Activated T-helper 1 cell treated with anti-CD3 and anti-CD28 coated beads, Interleukin-12 subunit alpha, Interleukin-12 subunit beta, Interleukin-2, Interleukin-4 antibody, amounts not matched to agents 30 ng/mL and 10 ng/mL and 1 ng/mL, durations not matched to agents 14 hours and 24 hours and 36 hours (primary cell): ENCODE data around the gene ZNF287. TPM values are rescaled to one million over a fixed set of nuclear protein-coding genes. Genes with fewer than 3 reads are reported as not detected.

Experiments used
- DNase-seq: peaks from one replicate; pipeline ENCODE4 v3.0.0; 2021; ENCODE audit warnings: low spot score
- H3K27ac Mint-ChIP-seq: one replicate; pipeline ENCODE4 v1.8.0; 2021; ENCODE audit warnings: mild to moderate bottlenecking, mixed read lengths
- H3K27me3 Mint-ChIP-seq: one replicate; pipeline ENCODE4 v1.8.0; 2022; ENCODE audit warnings: mild to moderate bottlenecking, moderate library complexity, mixed read lengths; ENCODE audit not compliant: insufficient read depth
- H3K36me3 Mint-ChIP-seq: one replicate; pipeline ENCODE4 v1.8.0; 2021; ENCODE audit warnings: low read depth, mixed read lengths
- H3K4me1 Mint-ChIP-seq: one replicate; pipeline ENCODE4 v1.8.0; 2021; ENCODE audit warnings: low read depth, mixed read lengths
- H3K4me3 Mint-ChIP-seq: one replicate; pipeline ENCODE4 v1.8.0; 2021; ENCODE audit warnings: mild to moderate bottlenecking, moderate library complexity, mixed read lengths
- H3K9me3 Mint-ChIP-seq: one replicate; pipeline ENCODE4 v1.8.0; 2021; ENCODE audit warnings: mixed read lengths
- intact Hi-C: fragments of 100-400 bp; cut with micrococcal nuclease; formaldehyde crosslinking; loops from one replicate; pipeline ENCODE4 v1.15.1; 2024
- total RNA-seq: library from RNA; stranded (reverse); gene quantifications from 2 replicates; pipeline ENCODE4 v1.2.3, GENCODE V29; 2022

Gene ZNF287
- 4.8 and 7.1 TPM in 2 replicates for total RNA-seq

- Mint-ChIP-seq H3K4me3 (peak within 1 kb of the TSS; percentile 86), H3K4me1 (peaks cover 11% of the 10 kb centered on the region), H3K27me3 (peaks cover 4% of the 10 kb centered on the region), H3K9me3 (peaks cover 4% of the 10 kb centered on the region), H3K36me3 (peaks cover 7% of the 10 kb centered on the region), H3K27ac (peak within 1 kb of the TSS; percentile 62)
- intact Hi-C loops, result loop anchor here (1.0 kb wide), 5 partner anchors 16 to 187 kb away; partner anchors contain the start of genes UBB and ZNF624
- DNase-seq, result peak; percentile 90
Measured at GRCh38 chr17:16568541-16569357, at the start of gene ZNF287. TSS of gene ZNF287 (minus strand) at chr17:16569204. CDS start at chr17:16567731, 1,473 bp downstream.

GRCh38 chr17:16617481-16618060, 48.6 kb upstream of the ZNF287 start:
- H3K27ac Mint-ChIP-seq, result no peak overlapping the region
- H3K4me1 Mint-ChIP-seq, result no peaks in the 10 kb centered on the region
- H3K4me3 Mint-ChIP-seq, result no peak overlapping the region
- intact Hi-C loops, result no loop called here
- peaks cover 6% of the 10 kb centered on the region for H3K36me3 Mint-ChIP-seq
- no peaks in the 10 kb centered on the region for H3K27me3 Mint-ChIP-seq
- no peak for DNase-seq
- H3K9me3 Mint-ChIP-seq, result peaks cover 69% of the 10 kb centered on the region

DNA sequence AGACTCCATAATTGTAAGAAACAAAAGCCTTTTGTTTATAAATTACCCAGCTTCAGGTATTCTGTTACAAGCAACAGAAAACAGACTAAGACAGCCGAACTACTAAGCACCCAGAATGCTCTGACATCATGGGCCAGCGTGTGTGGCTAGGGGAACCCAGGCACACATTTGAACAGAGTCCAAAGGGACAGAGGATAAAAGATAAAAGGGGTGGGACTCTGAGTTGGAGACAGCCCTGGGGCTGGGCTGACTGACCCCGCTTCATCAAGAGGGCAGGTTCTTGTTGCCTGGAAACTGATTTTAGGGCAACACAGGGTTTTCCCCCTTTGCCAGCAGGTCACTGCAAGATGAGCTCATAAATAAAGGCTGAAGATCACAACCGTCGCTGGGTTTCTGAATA, 30.5 kb upstream of the ZNF287 start:
- Mint-ChIP-seq H3K27me3 (peaks cover 2% of the 10 kb centered on the region), H3K4me1 (no peaks in the 10 kb centered on the region), H3K27ac (no peak overlapping the region), H3K36me3 (no peaks in the 10 kb centered on the region), H3K4me3 (no peak overlapping the region), H3K9me3 (peaks cover 8% of the 10 kb centered on the region)
- no peak for DNase-seq
- intact Hi-C loops, result no loop called here

- H3K4me3 Mint-ChIP-seq, result no peak overlapping the region
- H3K27ac Mint-ChIP-seq, result no peak overlapping the region
- DNase-seq, result no peak
- intact Hi-C loops, result no loop called here
- no peaks in the 10 kb centered on the region for H3K36me3 Mint-ChIP-seq
- peaks cover 9% of the 10 kb centered on the region for H3K4me1 Mint-ChIP-seq
- H3K27me3 Mint-ChIP-seq, result peaks cover 22% of the 10 kb centered on the region
- peaks cover 9% of the 10 kb centered on the region for H3K9me3 Mint-ChIP-seq
Measured at GRCh38 chr17:16593356-16594102, 24.5 kb upstream of the ZNF287 start.

DNA sequence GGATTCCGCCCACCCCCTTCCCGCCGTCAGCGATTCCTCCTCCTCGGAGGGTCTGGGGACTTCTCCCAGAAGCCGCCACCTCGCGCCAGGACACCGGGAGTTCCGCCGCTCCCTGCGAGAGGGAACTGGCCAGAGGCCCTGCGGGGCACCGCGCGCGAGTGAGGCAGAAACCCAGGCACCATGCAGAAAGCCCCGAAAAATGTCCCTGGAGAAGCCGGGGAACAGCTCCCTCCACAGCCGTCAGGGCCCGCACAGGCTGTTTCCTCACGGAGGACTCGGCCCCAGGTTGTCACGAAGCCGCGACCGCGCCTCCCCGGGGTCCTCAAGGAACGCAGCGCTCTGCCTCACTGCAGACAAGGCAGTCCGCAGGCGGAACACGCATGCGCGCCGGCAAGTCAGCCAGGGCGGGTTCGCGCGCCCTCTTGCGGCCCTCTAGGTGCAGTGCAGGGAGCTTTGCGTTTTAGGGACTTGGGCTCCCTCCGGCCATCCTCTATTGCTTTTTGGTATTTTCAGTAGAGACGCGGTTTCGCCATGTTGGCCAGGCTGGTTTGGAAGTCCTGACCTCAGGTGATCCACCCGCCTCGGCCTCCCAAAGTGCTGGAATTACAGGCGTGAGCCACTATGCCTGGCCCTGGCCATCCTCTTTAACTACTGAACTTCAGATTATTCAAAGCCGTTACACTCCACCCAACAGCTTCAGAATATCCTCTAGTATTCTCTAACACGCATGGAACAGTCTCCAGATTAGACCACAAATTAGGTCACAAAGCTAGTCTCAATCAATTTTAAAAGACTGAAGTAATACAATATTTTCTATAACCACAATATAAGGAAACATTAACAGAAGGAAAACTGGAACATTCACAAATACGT, 20.3 kb upstream of the ZNF287 start:
- peak; percentile 89 for DNase-seq
- peaks cover 18% of the 10 kb centered on the region for H3K4me1 Mint-ChIP-seq
- intact Hi-C loops, result loop anchor here (1.0 to 5.0 kb wide), 6 partner anchors 20 to 227 kb away; partner anchors contain the start of genes ZNF287 and ZNF624
- H3K27me3 Mint-ChIP-seq, result peaks cover 47% of the 10 kb centered on the region
- H3K4me3 Mint-ChIP-seq, result peak overlapping the region; percentile 72
- peaks cover 7% of the 10 kb centered on the region for H3K9me3 Mint-ChIP-seq
- no peak overlapping the region for H3K27ac Mint-ChIP-seq
- H3K36me3 Mint-ChIP-seq, result no peaks in the 10 kb centered on the region

DNA sequence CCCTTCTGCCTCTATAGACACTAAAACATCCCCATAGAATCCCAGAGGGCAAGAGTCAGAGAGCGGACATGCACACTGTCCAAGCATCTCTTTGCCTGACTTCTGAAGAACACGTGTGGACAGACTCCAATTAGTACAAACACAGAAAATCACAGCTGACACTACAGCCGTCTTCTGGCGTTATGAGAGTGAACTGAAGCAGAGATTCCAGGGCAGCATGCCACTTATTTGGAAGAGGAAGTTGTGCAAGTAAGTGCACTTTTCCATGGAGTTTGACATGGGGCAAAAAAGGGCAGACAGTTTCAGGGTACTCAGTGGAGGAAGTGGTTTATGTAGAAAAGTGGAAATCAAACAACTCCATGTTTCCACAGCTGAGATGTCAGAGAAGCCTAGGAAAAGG, 16.8 kb upstream of the ZNF287 start:
- Mint-ChIP-seq H3K4me3 (no peak overlapping the region), H3K4me1 (peaks cover 25% of the 10 kb centered on the region), H3K27ac (no peak overlapping the region), H3K36me3 (no peaks in the 10 kb centered on the region), H3K27me3 (peaks cover 32% of the 10 kb centered on the region), H3K9me3 (no peaks in the 10 kb centered on the region)
- no peak for DNase-seq
- intact Hi-C loops, result loop anchor here (5.0 kb wide), 1 partner anchor 223 kb away; no protein-coding TSS in a partner anchor

GRCh38 chr17:16584273-16584995, 15.4 kb upstream of the ZNF287 start:
- Mint-ChIP-seq H3K4me3 (peak overlapping the region; percentile 80), H3K27ac (peak overlapping the region; percentile 15), H3K27me3 (peaks cover 32% of the 10 kb centered on the region), H3K9me3 (peaks cover 4% of the 10 kb centered on the region), H3K36me3 (peaks cover 2% of the 10 kb centered on the region), H3K4me1 (peaks cover 20% of the 10 kb centered on the region)
- peak; percentile 87 for DNase-seq
- intact Hi-C loops, result loop anchor here (1.0 kb wide), 3 partner anchors 15 to 146 kb away; partner anchors contain the start of gene ZNF287

- Mint-ChIP-seq H3K9me3 (peaks cover 8% of the 10 kb centered on the region), H3K36me3 (peaks cover 2% of the 10 kb centered on the region), H3K27me3 (peaks cover 32% of the 10 kb centered on the region), H3K4me1 (peaks cover 18% of the 10 kb centered on the region), H3K4me3 (peak overlapping the region; percentile 80), H3K27ac (no peak overlapping the region)
- intact Hi-C loops, result loop anchor here (1.0 kb wide), 3 partner anchors 14 to 145 kb away; partner anchors contain the start of gene ZNF287
- no peak for DNase-seq
Measured at GRCh38 chr17:16583781-16584180, 14.8 kb upstream of the ZNF287 start.

DNA sequence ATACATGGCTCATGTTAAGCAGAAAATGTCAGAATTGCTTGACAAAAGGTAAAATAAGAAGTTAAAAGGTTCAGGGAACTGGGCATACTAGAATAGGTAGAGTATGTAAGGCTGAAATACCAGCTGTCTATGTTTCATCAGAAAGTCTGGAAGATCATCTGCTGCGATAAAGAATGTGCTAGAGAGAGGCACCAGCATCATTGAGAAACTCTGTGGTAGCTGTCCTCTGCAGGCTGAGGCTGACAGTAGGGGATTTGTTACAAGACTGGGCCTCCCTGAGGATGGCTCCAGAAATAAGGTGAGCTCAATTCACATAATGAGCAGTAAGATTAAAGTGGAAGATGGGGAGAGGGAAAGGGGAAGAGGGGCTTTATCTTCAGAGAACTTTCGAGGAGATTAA, 4.5 kb upstream of the ZNF287 start:
- H3K4me3 Mint-ChIP-seq, result no peak overlapping the region
- no peak for DNase-seq
- H3K36me3 Mint-ChIP-seq, result no peaks in the 10 kb centered on the region
- H3K4me1 Mint-ChIP-seq, result peaks cover 11% of the 10 kb centered on the region
- H3K9me3 Mint-ChIP-seq, result peaks cover 10% of the 10 kb centered on the region
- H3K27me3 Mint-ChIP-seq, result peaks cover 3% of the 10 kb centered on the region
- no peak overlapping the region for H3K27ac Mint-ChIP-seq
- intact Hi-C loops, result no loop called here

DNA sequence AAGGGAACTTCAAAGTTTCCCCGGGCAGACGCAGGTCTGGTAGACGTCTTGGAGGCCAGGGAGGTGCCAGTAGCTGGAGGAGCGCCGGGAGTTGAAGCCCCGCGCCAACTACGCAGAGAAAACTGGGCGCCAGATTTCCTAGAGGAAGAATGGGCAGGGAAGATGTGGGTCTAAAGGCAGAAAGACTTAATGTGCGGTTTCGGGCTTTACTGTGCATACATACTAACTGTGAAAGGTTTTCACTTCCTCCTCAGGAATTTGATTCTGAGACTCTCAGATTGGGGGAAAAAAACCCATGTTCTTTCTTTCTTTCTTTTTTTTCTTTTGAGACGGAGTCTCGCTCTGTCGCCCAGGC, 331 bp upstream of the ZNF287 start:
- peaks cover 4% of the 10 kb centered on the region for H3K9me3 Mint-ChIP-seq
- peak overlapping the region; percentile 62 for H3K27ac Mint-ChIP-seq
- peak overlapping the region; percentile 86 for H3K4me3 Mint-ChIP-seq
- DNase-seq, result no peak
- H3K4me1 Mint-ChIP-seq, result peaks cover 11% of the 10 kb centered on the region
- peaks cover 6% of the 10 kb centered on the region for H3K36me3 Mint-ChIP-seq
- intact Hi-C loops, result loop anchor here (1.0 kb wide), 5 partner anchors 15 to 188 kb away; partner anchors contain the start of genes UBB and ZNF624
- H3K27me3 Mint-ChIP-seq, result peaks cover 4% of the 10 kb centered on the region

- intact Hi-C loops, result no loop called here
- peaks cover 37% of the 10 kb centered on the region for H3K36me3 Mint-ChIP-seq
- no peak for DNase-seq
- H3K27me3 Mint-ChIP-seq, result no peaks in the 10 kb centered on the region
- no peaks in the 10 kb centered on the region for H3K4me1 Mint-ChIP-seq
- H3K9me3 Mint-ChIP-seq, result peaks cover 82% of the 10 kb centered on the region
- H3K27ac Mint-ChIP-seq, result no peak overlapping the region
- H3K4me3 Mint-ChIP-seq, result no peak overlapping the region
Measured at GRCh38 chr17:16552637-16553045, 16.4 kb downstream of the ZNF287 start.
